Tibial nerve (tissue), 4 donors: ENCODE measurements around the gene DHX15.

Source experiments
- EP300 ChIP-seq, 2 donors: sonication (generic); formaldehyde crosslinking; IDR thresholded peaks; one replicate each; pipeline ENCODE4 v1.6.1; 2017; ENCODE audit warnings: antibody characterized with exemption in 2 of 2, mild to moderate bottlenecking in 1 of 2
- POLR2A ChIP-seq, 2 donors: fragments of 450-650 bp; IDR thresholded peaks; one replicate each; pipeline ENCODE4 v1.6.1; 2017; ENCODE audit warnings: antibody characterized with exemption in 2 of 2, mild to moderate bottlenecking in 2 of 2, moderate library complexity in 2 of 2
- TF ChIP-seq, protein P1 (sequence below), 5 experiments: fragments of 200-600 bp in 3 of 5; fragments of 450-650 bp in 2 of 5; sonication (generic) in 3 of 5; IDR thresholded peaks; one replicate each; pipeline ENCODE4 v1.5.1; 2016 to 2019; ENCODE audit warnings: antibody characterized with exemption in 5 of 5, mild to moderate bottlenecking in 3 of 5, moderate library complexity in 2 of 5

DNA sequence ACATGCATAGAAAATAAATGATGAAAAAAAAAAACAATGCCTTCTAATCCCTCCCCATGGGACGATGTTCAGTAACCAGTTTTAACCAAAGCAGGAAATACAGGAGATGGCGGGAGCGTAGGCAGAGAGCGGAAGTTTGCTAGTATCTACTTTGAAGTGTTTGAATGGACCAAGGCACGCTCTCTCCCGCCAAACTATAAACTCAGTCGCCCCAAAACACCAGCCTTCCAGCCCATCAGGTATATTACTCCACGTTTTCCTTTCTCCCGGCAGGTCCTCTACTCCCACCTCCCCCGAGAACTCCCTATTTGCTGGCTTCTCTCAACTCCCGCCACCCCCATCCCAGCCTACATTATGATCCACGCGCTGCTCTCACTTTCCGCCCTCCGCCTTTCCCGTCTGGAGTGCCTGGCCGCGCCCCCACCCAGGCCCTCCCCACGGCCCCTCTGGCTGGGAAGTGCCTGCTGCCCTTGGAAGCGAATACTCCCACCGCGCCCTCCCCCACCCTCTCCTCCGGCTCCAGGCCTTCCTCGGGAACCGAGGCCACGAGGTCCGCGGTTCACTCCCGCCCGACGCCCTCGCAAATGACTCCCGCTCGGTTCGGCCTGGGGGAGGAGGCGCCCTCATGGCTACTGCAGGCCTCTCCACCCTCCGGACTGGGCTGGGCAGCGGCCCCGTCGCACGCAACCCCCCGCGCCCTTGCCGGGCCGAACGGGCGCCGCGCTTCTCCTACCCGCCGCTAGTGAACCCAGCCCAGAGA lies 723 bp downstream of the DHX15 start:
- TF ChIP-seq, protein P1, sequence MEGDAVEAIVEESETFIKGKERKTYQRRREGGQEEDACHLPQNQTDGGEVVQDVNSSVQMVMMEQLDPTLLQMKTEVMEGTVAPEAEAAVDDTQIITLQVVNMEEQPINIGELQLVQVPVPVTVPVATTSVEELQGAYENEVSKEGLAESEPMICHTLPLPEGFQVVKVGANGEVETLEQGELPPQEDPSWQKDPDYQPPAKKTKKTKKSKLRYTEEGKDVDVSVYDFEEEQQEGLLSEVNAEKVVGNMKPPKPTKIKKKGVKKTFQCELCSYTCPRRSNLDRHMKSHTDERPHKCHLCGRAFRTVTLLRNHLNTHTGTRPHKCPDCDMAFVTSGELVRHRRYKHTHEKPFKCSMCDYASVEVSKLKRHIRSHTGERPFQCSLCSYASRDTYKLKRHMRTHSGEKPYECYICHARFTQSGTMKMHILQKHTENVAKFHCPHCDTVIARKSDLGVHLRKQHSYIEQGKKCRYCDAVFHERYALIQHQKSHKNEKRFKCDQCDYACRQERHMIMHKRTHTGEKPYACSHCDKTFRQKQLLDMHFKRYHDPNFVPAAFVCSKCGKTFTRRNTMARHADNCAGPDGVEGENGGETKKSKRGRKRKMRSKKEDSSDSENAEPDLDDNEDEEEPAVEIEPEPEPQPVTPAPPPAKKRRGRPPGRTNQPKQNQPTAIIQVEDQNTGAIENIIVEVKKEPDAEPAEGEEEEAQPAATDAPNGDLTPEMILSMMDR (IDR thresholded peaks at IDR 0.05): no peak
- no peak for TF ChIP-seq EP300 (IDR thresholded peaks at IDR 0.05)
- no peak for TF ChIP-seq POLR2A (IDR thresholded peaks at IDR 0.05)
